Body of pancreas (tissue), 4 donors: ENCODE data around the gene AKAP13.

Experiments
- POLR2A ChIP-seq, 3 donors: fragments of 450-650 bp; IDR thresholded peaks; one replicate each; pipeline ENCODE4 v1.6.1; 2016; ENCODE audit warnings: antibody characterized with exemption in 3 of 3, mild to moderate bottlenecking in 2 of 3
- TF ChIP-seq, protein P1 (sequence below), 7 experiments: fragments of 450-650 bp in 4 of 7; fragments of 200-600 bp in 3 of 7; sonication (generic) in 3 of 7; IDR thresholded peaks; one replicate each; pipeline ENCODE4 v1.5.1; 2016 to 2019; ENCODE audit warnings: antibody characterized with exemption in 7 of 7

DNA sequence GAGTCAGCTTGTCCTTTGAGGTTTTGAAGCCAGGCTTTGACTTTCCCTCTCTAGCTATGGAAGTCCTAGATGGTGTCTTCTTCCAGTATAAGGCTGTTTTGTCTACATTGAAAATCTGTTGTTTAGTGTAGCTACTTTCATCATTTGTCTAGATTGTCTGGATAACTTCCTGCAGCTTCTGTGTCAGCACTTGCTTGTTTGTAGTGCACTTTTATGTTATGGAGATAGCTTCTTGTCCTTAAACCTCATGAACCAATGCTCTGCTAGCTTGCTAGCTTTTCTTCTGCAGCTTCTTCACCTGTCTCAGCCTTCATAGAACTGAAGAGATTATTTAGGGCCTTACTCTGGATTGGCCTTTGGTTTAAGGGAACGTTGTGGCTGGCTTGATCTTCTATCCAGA, 43.8 kb downstream of the AKAP13 start:
- TF ChIP-seq, protein P1, sequence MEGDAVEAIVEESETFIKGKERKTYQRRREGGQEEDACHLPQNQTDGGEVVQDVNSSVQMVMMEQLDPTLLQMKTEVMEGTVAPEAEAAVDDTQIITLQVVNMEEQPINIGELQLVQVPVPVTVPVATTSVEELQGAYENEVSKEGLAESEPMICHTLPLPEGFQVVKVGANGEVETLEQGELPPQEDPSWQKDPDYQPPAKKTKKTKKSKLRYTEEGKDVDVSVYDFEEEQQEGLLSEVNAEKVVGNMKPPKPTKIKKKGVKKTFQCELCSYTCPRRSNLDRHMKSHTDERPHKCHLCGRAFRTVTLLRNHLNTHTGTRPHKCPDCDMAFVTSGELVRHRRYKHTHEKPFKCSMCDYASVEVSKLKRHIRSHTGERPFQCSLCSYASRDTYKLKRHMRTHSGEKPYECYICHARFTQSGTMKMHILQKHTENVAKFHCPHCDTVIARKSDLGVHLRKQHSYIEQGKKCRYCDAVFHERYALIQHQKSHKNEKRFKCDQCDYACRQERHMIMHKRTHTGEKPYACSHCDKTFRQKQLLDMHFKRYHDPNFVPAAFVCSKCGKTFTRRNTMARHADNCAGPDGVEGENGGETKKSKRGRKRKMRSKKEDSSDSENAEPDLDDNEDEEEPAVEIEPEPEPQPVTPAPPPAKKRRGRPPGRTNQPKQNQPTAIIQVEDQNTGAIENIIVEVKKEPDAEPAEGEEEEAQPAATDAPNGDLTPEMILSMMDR (IDR thresholded peaks at IDR 0.05) = no peak
- no peak for TF ChIP-seq POLR2A (IDR thresholded peaks at IDR 0.05)
